ENCODE measurements around the gene MYBL2.

GRCh38 chr20:43710370-43711044 lies 43.6 kb downstream of the MYBL2 start:
- TF ChIP-seq CTCF (conservative IDR thresholded peaks at IDR 0.05) = no peak
- TF ChIP-seq ZFX (IDR thresholded peaks at IDR 0.05) = no peak

Data from C4-2B (cell line).